IMR-90 (cell line): Measurements from ENCODE around the gene ERVFRD-1.

Experiments
- CTCF ChIP-seq: conservative IDR thresholded peaks from 2 replicates; pipeline ENCODE4 v1.5.1; 2012; ENCODE audit warnings: mild to moderate bottlenecking, low read depth, low read length, improper control_type of control experiment
- MAFK ChIP-seq: IDR thresholded peaks from 2 replicates; pipeline ENCODE4 v1.6.1; 2012; ENCODE audit warnings: low read depth, low read length, improper control_type of control experiment
- MXI1 ChIP-seq: IDR thresholded peaks from 2 replicates; pipeline ENCODE4 v1.6.1; 2012; ENCODE audit warnings: low read depth, mild to moderate bottlenecking, low read length, moderate library complexity, borderline replicate concordance
- POLR2A ChIP-seq: IDR thresholded peaks from 2 replicates; pipeline ENCODE4 v1.6.1; 2012; ENCODE audit warnings: mild to moderate bottlenecking, low read depth, low read length
- RAD21 ChIP-seq: IDR thresholded peaks from 2 replicates; pipeline ENCODE4 v1.6.1; 2012; ENCODE audit warnings: low read length, improper control_type of control experiment
- RCOR1 ChIP-seq: IDR thresholded peaks from 2 replicates; pipeline ENCODE4 v1.6.1; 2012; ENCODE audit warnings: mild to moderate bottlenecking, low read length, improper control_type of control experiment; ENCODE audit not compliant: insufficient replicate concordance
- RFX5 ChIP-seq: IDR thresholded peaks from 2 replicates; pipeline ENCODE4 v1.8.0; 2012; ENCODE audit warnings: low read depth, mild to moderate bottlenecking, low read length, moderate library complexity
- SMC3 ChIP-seq: fragments of 150-350 bp; IDR thresholded peaks from 2 replicates; pipeline ENCODE4 v1.6.1; 2016; ENCODE audit warnings: low read depth, mild to moderate bottlenecking, antibody characterized with exemption, low read length, moderate library complexity
- USF2 ChIP-seq: fragments of 150-350 bp; IDR thresholded peaks from 2 replicates; pipeline ENCODE4 v1.6.1; 2017; ENCODE audit warnings: mild to moderate bottlenecking, antibody characterized with exemption, low read length, low read depth

GRCh38 chr6:11153447-11153846 lies 41.9 kb upstream of the ERVFRD-1 start:
- TF ChIP-seq CTCF (no peak), MAFK (no peak), MXI1 (no peak), POLR2A (no peak), USF2 (no peak), SMC3 (no peak), RAD21 (no peak), RFX5 (no peak), RCOR1 (no peak)
